ENCODE results near the gene DNAJB1. TPM values are rescaled to one million over a fixed set of nuclear protein-coding genes. Genes with fewer than 3 reads are reported as not detected.

Gene DNAJB1
- total and polyA plus RNA-seq, 2 experiments from 2014 or later, result 43.2 to 53.3 TPM

DNA sequence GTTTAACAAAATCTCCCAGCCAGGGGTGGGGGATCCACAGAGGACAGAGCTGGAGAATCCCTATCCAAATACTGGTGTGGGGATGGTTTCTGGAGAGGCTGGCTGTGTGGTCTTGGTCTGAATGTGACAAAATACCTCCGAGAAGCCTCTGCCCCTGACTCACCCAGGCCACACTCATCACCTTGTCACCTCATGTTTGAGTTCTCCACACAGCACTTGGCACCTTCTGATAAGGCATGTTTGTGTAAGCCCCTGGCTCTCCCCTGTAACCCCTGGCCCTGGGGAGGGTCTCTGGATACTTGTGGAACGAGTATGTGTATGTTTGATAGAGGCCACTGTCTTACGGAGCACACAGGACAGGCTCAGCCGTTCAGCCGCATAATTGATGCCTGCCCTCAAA, 25.9 kb upstream of the DNAJB1 start (continued):
- no peak for TF ChIP-seq ZNF331 (CRISPR knock-in tag; IDR thresholded peaks at IDR 0.05; ENCODE audit: low read depth)
- TF ChIP-seq, protein P1, sequence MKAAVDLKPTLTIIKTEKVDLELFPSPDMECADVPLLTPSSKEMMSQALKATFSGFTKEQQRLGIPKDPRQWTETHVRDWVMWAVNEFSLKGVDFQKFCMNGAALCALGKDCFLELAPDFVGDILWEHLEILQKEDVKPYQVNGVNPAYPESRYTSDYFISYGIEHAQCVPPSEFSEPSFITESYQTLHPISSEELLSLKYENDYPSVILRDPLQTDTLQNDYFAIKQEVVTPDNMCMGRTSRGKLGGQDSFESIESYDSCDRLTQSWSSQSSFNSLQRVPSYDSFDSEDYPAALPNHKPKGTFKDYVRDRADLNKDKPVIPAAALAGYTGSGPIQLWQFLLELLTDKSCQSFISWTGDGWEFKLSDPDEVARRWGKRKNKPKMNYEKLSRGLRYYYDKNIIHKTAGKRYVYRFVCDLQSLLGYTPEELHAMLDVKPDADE (IDR thresholded peaks at IDR 0.05), result no peak
- no peak for TF ChIP-seq NANOG (IDR thresholded peaks at IDR 0.05; ENCODE audit: borderline replicate concordance)
- TF ChIP-seq CREB1 (CRISPR knock-in tag; IDR thresholded peaks at IDR 0.05; ENCODE audit: low read depth), result no peak
- no peak for TF ChIP-seq POLR2AphosphoS5 (IDR thresholded peaks at IDR 0.05; ENCODE audit: low read depth)
- no peak for TF ChIP-seq ZNF114 (CRISPR knock-in tag; IDR thresholded peaks at IDR 0.05)
- TF ChIP-seq, protein P2, sequence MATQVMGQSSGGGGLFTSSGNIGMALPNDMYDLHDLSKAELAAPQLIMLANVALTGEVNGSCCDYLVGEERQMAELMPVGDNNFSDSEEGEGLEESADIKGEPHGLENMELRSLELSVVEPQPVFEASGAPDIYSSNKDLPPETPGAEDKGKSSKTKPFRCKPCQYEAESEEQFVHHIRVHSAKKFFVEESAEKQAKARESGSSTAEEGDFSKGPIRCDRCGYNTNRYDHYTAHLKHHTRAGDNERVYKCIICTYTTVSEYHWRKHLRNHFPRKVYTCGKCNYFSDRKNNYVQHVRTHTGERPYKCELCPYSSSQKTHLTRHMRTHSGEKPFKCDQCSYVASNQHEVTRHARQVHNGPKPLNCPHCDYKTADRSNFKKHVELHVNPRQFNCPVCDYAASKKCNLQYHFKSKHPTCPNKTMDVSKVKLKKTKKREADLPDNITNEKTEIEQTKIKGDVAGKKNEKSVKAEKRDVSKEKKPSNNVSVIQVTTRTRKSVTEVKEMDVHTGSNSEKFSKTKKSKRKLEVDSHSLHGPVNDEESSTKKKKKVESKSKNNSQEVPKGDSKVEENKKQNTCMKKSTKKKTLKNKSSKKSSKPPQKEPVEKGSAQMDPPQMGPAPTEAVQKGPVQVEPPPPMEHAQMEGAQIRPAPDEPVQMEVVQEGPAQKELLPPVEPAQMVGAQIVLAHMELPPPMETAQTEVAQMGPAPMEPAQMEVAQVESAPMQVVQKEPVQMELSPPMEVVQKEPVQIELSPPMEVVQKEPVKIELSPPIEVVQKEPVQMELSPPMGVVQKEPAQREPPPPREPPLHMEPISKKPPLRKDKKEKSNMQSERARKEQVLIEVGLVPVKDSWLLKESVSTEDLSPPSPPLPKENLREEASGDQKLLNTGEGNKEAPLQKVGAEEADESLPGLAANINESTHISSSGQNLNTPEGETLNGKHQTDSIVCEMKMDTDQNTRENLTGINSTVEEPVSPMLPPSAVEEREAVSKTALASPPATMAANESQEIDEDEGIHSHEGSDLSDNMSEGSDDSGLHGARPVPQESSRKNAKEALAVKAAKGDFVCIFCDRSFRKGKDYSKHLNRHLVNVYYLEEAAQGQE (IDR thresholded peaks at IDR 0.05; ENCODE audit: unreplicated experiment), result no peak
- TF ChIP-seq STAT1 (IDR thresholded peaks at IDR 0.05; ENCODE audit: unreplicated experiment), result no peak

DNA sequence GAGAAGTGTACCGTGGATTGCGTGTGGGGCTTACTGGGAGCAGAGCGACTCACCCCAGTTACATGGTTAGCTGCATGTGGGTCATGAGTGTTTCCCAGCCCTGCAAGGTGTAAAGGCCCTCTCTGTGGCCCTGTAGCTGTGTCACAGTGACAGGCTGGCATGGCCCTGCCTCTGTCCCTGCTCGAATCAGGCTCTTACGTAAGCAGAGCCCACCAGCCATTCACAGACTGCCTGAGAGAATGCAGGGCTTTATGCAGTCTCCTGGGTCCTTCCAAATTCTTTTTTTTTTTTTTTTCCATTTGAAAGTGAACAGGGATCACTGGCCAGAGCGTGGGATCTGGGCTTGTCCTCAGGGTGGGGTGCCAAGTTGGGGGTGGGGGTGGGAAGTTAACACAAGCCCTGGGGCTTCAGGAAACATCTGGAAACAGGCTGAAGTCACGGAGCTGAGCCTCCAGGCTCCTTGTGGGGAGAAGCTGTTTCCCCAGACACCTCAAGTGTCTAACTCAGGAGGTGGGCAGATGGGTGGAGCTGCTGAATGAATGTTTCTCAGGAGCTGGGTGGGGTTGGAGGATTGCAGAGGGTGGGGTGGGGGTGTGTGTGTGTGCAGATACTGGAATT, 24.6 kb upstream of the DNAJB1 start:
- ATAC-seq (peak; percentile 61), DNase-seq (ENCODE audit: low spot score) (no peak)
- H3K4me2 ChIP-seq, result no peak overlapping the region
- Mint-ChIP-seq H3K9me3 (no peaks in the 10 kb centered on the region), H3K27me3 (ENCODE audit: insufficient read depth, low read depth, poor library complexity) (peaks cover 6% of the 10 kb centered on the region), H3K27ac (no peak overlapping the region), H3K36me3 (ENCODE audit: low read depth) (no peaks in the 10 kb centered on the region; the same call in 2 of the 3 replicates), H3K4me1 (no peaks in the 10 kb centered on the region; the same call in 1 of the 3 replicates), H3K4me3 (no peak overlapping the region)
- H3K9me2 ChIP-seq (ENCODE audit: insufficient read depth), result no peaks in the 10 kb centered on the region
- H3F3A ChIP-seq (replicated peaks; ENCODE audit: low read depth), result no peaks in the 10 kb centered on the region
- no peak overlapping the region for H2AFZ ChIP-seq
- H3K79me2 ChIP-seq (replicated peaks; ENCODE audit: insufficient read depth), result peaks cover 49% of the 10 kb centered on the region
- H3K4me1 ChIP-seq (ENCODE audit: insufficient read depth), result peaks cover under 1% of the 10 kb centered on the region; the same call in 1 of the 2 replicates
- no peaks in the 10 kb centered on the region for H3K36me3 ChIP-seq (ENCODE audit: insufficient read depth)
- H3K27me3 ChIP-seq (ENCODE audit: insufficient read depth), result no peaks in the 10 kb centered on the region
- H3K27ac ChIP-seq (ENCODE audit: low read depth), result 0 out of 2 replicates have a peak overlapping the region, but pooled peaks have one; percentile 39
- H4K20me1 ChIP-seq (replicated peaks; ENCODE audit: insufficient read depth), result peaks cover 12% of the 10 kb centered on the region
- no peak overlapping the region for H3K4me3 ChIP-seq
- TF ChIP-seq ZNF331 (CRISPR knock-in tag; IDR thresholded peaks at IDR 0.05; ENCODE audit: low read depth) (no peak), STAT1 (IDR thresholded peaks at IDR 0.05; ENCODE audit: unreplicated experiment) (no peak), NANOG (IDR thresholded peaks at IDR 0.05; ENCODE audit: borderline replicate concordance) (no peak), JUNB (IDR thresholded peaks at IDR 0.05; ENCODE audit: unreplicated experiment) (no peak), EZH2phosphoT487 (IDR thresholded peaks at IDR 0.05; ENCODE audit: unreplicated experiment) (no peak), POLR2AphosphoS5 (IDR thresholded peaks at IDR 0.05; ENCODE audit: low read depth) (no peak), ZNF114 (CRISPR knock-in tag; IDR thresholded peaks at IDR 0.05) (no peak), CREB1 (CRISPR knock-in tag; IDR thresholded peaks at IDR 0.05; ENCODE audit: low read depth) (no peak), EZH2 (IDR thresholded peaks at IDR 0.05; ENCODE audit: low read depth, unreplicated experiment) (no peak)
- TF ChIP-seq, protein P2 (IDR thresholded peaks at IDR 0.05; ENCODE audit: unreplicated experiment), result no peak
- TF ChIP-seq, protein P3, sequence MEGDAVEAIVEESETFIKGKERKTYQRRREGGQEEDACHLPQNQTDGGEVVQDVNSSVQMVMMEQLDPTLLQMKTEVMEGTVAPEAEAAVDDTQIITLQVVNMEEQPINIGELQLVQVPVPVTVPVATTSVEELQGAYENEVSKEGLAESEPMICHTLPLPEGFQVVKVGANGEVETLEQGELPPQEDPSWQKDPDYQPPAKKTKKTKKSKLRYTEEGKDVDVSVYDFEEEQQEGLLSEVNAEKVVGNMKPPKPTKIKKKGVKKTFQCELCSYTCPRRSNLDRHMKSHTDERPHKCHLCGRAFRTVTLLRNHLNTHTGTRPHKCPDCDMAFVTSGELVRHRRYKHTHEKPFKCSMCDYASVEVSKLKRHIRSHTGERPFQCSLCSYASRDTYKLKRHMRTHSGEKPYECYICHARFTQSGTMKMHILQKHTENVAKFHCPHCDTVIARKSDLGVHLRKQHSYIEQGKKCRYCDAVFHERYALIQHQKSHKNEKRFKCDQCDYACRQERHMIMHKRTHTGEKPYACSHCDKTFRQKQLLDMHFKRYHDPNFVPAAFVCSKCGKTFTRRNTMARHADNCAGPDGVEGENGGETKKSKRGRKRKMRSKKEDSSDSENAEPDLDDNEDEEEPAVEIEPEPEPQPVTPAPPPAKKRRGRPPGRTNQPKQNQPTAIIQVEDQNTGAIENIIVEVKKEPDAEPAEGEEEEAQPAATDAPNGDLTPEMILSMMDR (conservative IDR thresholded peaks at IDR 0.05; ENCODE audit: low read depth in 2 of 2), result no peak
- TF ChIP-seq, protein P1 (IDR thresholded peaks at IDR 0.05), result no peak

Measured in GM23338 (cell line).